Measurements from ENCODE around the gene G3BP1.
"Not testable (repeated sequence)": the region's sequence is repeated elsewhere in the genome, so short reads cannot be mapped to it uniquely, and the experiment has no call there.

The G3BP1 gene

GRCh38 chr5:151860867-151861266 lies 89.1 kb downstream of the G3BP1 start:
- DNase-seq (ENCODE audit: low read depth in 2 of 2), result not testable (repeated sequence)

Measured in stimulated activated CD4-positive, alpha-beta T cell treated with anti-CD3 and anti-CD28 coated beads, Interleukin-1b, Interleukin-23, amount 100 ng/mL, for 4 hours (primary cell).